HCT116 (cell line): ENCODE results near the gene BIRC6. TPM values are rescaled to one million over a fixed set of nuclear protein-coding genes. Genes with fewer than 3 reads are reported as not detected.

Experiments
- ATAC-seq: fragments of 200-7000 bp; cut with Tn5 transposase; 2 replicates; pipeline ENCODE4 v1.9.1; 2020; ENCODE audit warnings: mild to moderate bottlenecking, moderate library complexity
- BruUV-seq: library from RNA; stranded (reverse); fragments of 400-500 nt; replicated peaks from 2 replicates; lab custom pipeline; 2021; lab: Mats Ljungman, UMichigan
- CTCF ChIA-PET: fragments of 300-600 bp; sonication (Branson Sonifier 250); formaldehyde crosslinking; loops from one replicate; lab custom pipeline; 2021; ENCODE audit warnings: antibody characterized with exemption; lab: Charles Lee
- POLR2A ChIA-PET: fragments of 300-600, 350-600 bp; sonication (Branson Sonifier 250); formaldehyde crosslinking; loops from one replicate; lab custom pipeline; 2021; ENCODE audit warnings: antibody characterized with exemption; lab: Charles Lee
- RAD21 ChIA-PET, 2 experiments: fragments of 300-600 bp; sonication (Branson Sonifier 250); formaldehyde crosslinking; loops; one replicate each; lab custom pipeline; 2023; ENCODE audit warnings: low total read pairs in 2 of 2; ENCODE audit not compliant: uncharacterized antibody in 2 of 2, unreplicated experiment in 2 of 2, low non-redundant PET in 1 of 2; lab: Charles Lee
- DNase-seq: peaks from one replicate; pipeline ENCODE4 v3.0.0-alpha.2; 2010; ENCODE audit warnings: low read depth, low spot score
- H2AFZ ChIP-seq: fragments of 200-600 bp; shearing (Covaris generic), sonication (generic); 2 replicates; pipeline ENCODE4 v1.6.1; 2017; ENCODE audit warnings: low read depth, mixed run types, mixed read lengths, antibody characterized with exemption, low read length; ENCODE audit not compliant: poor library complexity, severe bottlenecking
- H3K27ac ChIP-seq: 2 replicates; pipeline ENCODE4 v1.5.1; 2012; ENCODE audit warnings: low read depth, low read length
- H3K27me3 ChIP-seq: fragments of 200-600 bp; sonication (generic); 2 replicates; pipeline ENCODE4 v1.6.1; 2016; ENCODE audit warnings: mixed run types, low read length, mixed read lengths; ENCODE audit not compliant: insufficient read depth
- H3K36me3 ChIP-seq, 2 experiments: fragments of 200-500 bp in 1 of 2; fragments of 200-600 bp in 1 of 2; sonication (Bioruptor generic) in 1 of 2; sonication (generic) in 1 of 2; 2 replicates each; pipeline versions ENCODE4 v1.5.1 to v1.6.1; 2014 to 2016; ENCODE audit warnings: low read length in 2 of 2, inconsistent platforms in 1 of 2, mixed read lengths in 1 of 2, mixed run types in 1 of 2; ENCODE audit not compliant: insufficient read depth in 2 of 2, control insufficient read depth in 1 of 2
- H3K4me1 ChIP-seq, 2 experiments: fragments of 200-600 bp in 1 of 2; sonication (generic) in 1 of 2; 2 replicates each; pipeline versions ENCODE4 v1.5.1 to v1.6.1; 2012 to 2017; ENCODE audit warnings: low read length in 2 of 2, inconsistent platforms in 1 of 2, mild to moderate bottlenecking in 1 of 2, mixed read lengths in 1 of 2, mixed run types in 1 of 2, moderate library complexity in 1 of 2; ENCODE audit not compliant: insufficient read depth in 2 of 2, control insufficient read depth in 1 of 2
- H3K4me2 ChIP-seq: fragments of 200-600 bp; sonication (generic); 2 replicates; pipeline ENCODE4 v1.6.1; 2017; ENCODE audit warnings: mixed run types, low read length, mixed read lengths
- H3K4me3 ChIP-seq, 2 experiments: fragments of 200-600 bp in 1 of 2; sonication (generic) in 1 of 2; replicated peaks in 1 of 2; 2 replicates each; pipeline ENCODE4 v1.5.1; 2011 to 2016; ENCODE audit warnings: low read length in 2 of 2, control low read depth in 1 of 2, low read depth in 1 of 2, mild to moderate bottlenecking in 1 of 2, mixed read lengths in 1 of 2, mixed run types in 1 of 2
- H3K79me2 ChIP-seq: fragments of 200-600 bp; sonication (generic); 2 replicates; pipeline ENCODE4 v1.6.1; 2017; ENCODE audit warnings: mild to moderate bottlenecking, mixed run types, low read length, moderate library complexity, mixed read lengths; ENCODE audit not compliant: insufficient read depth
- H3K9ac ChIP-seq: fragments of 200-600 bp; sonication (generic); 2 replicates; pipeline ENCODE4 v1.6.1; 2016; ENCODE audit warnings: low read length, mixed read lengths
- H3K9me2 ChIP-seq: fragments of 200-600 bp; sonication (generic), shearing (Covaris generic); 2 replicates; pipeline ENCODE4 v1.6.1; 2017; ENCODE audit warnings: mixed run types, mild to moderate bottlenecking, moderate library complexity; ENCODE audit not compliant: insufficient read depth
- H3K9me3 ChIP-seq, 2 experiments: fragments of 200-500 bp in 1 of 2; fragments of 200-600 bp in 1 of 2; sonication (Bioruptor generic) in 1 of 2; sonication (generic) in 1 of 2; 2 replicates each; pipeline ENCODE4 v1.6.1; 2014 to 2017; ENCODE audit warnings: low read length in 2 of 2, mixed read lengths in 2 of 2, inconsistent platforms in 1 of 2, low read depth in 1 of 2, mild to moderate bottlenecking in 1 of 2, mixed run types in 1 of 2, moderate library complexity in 1 of 2; ENCODE audit not compliant: control insufficient read depth in 1 of 2, insufficient read depth in 1 of 2
- H4K20me1 ChIP-seq: fragments of 200-600 bp; sonication (generic), shearing (Covaris generic); 2 replicates; pipeline ENCODE4 v1.6.1; 2017; ENCODE audit warnings: mixed run types, mild to moderate bottlenecking, moderate library complexity; ENCODE audit not compliant: insufficient read depth
- CBX3 ChIP-seq: IDR thresholded peaks from 2 replicates; pipeline ENCODE4 v1.6.1; 2012; ENCODE audit warnings: low read depth
- CEBPB ChIP-seq: IDR thresholded peaks from 2 replicates; pipeline ENCODE4 v1.6.1; 2012; ENCODE audit warnings: low read depth
- EGR1 ChIP-seq: IDR thresholded peaks from 2 replicates; pipeline ENCODE4 v1.6.1; 2012; ENCODE audit warnings: low read depth
- ELF1 ChIP-seq: IDR thresholded peaks from 2 replicates; pipeline ENCODE4 v1.6.1; 2012; ENCODE audit warnings: low read depth, borderline replicate concordance
- EZH2 ChIP-seq: fragments of 200-600 bp; sonication (generic); IDR thresholded peaks from 2 replicates; pipeline ENCODE4 v1.6.1; 2017; ENCODE audit warnings: antibody characterized with exemption, mixed run types
- JUND ChIP-seq: IDR thresholded peaks from 2 replicates; pipeline ENCODE4 v1.6.1; 2012
- POLR2A ChIP-seq: IDR thresholded peaks from 2 replicates; pipeline ENCODE4 v1.7.0; 2011; ENCODE audit warnings: borderline replicate concordance; ENCODE audit not compliant: insufficient read depth, insufficient read length; ENCODE audit errors: extremely low read depth
- RAD21 ChIP-seq: IDR thresholded peaks from 2 replicates; pipeline ENCODE4 v1.6.1; 2012; ENCODE audit warnings: low read depth, mild to moderate bottlenecking
- SIN3A ChIP-seq: IDR thresholded peaks from 2 replicates; pipeline ENCODE4 v1.6.1; 2012; ENCODE audit warnings: low read depth
- SRF ChIP-seq: IDR thresholded peaks from 2 replicates; pipeline ENCODE4 v1.6.1; 2012; ENCODE audit warnings: low read depth
- TCF7L2 ChIP-seq: IDR thresholded peaks from 2 replicates; pipeline ENCODE4 v1.7.0; 2011; ENCODE audit warnings: borderline replicate concordance, inconsistent platforms; ENCODE audit not compliant: insufficient read depth, insufficient read length; ENCODE audit errors: extremely low read depth
- ZFX ChIP-seq: fragments of 450-650 bp; IDR thresholded peaks from 2 replicates; pipeline ENCODE4 v1.6.1; 2017
- ZNF274 ChIP-seq: fragments of 200-500 bp; sonication (Bioruptor generic); IDR thresholded peaks from 2 replicates; pipeline ENCODE4 v1.6.1; 2014; ENCODE audit warnings: mild to moderate bottlenecking, low read depth, low read length, inconsistent platforms
- intact Hi-C: fragments of 100-400 bp; cut with micrococcal nuclease; formaldehyde crosslinking; loops from 2 replicates; pipeline ENCODE4 v1.10.0; 2022
- total RNA-seq: library from RNA; stranded (reverse); gene quantifications from one replicate; pipeline ENCODE4 v1.2.1, GENCODE V29; 2021; ENCODE audit not compliant: unreplicated experiment
- TF ChIP-seq, protein P1 (sequence below), 3 experiments: fragments of 200-600 bp in 1 of 3; sonication (generic) in 1 of 3; IDR thresholded peaks in 2 of 3; conservative IDR thresholded peaks in 1 of 3; 2 replicates each; pipeline ENCODE4 v1.5.1; 2012 to 2017; ENCODE audit warnings: low read depth in 2 of 3, low read length in 2 of 3, antibody characterized with exemption in 1 of 3, borderline replicate concordance in 1 of 3, control low read depth in 1 of 3, mild to moderate bottlenecking in 1 of 3, mixed read lengths in 1 of 3, mixed run types in 1 of 3, moderate library complexity in 1 of 3; ENCODE audit not compliant: insufficient read depth in 1 of 3
- TF ChIP-seq, protein P2 (sequence below): IDR thresholded peaks from 2 replicates; pipeline ENCODE4 v1.6.1; 2012; ENCODE audit warnings: low read depth
- TF ChIP-seq, protein P3 (sequence below): IDR thresholded peaks from 2 replicates; pipeline ENCODE4 v1.6.1; 2012

BIRC6 gene
- total RNA-seq, 1 experiment from 2014 or later = 60.7 TPM

DNA sequence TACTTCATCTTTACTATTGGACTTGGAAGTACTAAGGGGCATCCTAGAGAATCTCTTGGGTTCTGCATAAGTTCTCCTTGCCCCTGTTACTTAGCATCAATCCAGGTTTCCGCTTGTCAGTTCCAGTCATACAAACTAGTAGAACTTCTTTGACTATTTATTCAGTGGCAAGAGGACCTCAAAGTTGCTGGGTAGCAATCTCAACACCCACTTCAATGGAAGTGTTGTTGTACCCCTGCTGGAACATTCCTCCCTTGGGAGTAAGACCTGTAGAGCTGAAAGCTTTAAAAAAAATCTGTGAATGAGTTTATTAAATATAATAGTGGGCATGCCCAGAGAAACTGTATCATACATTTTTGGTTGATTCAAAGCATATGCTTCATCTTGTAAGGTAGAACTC, 27.0 kb downstream of the BIRC6 start:
- intact Hi-C loops = no loop called here
- Histone ChIP-seq H3K9me3 (no peaks in the 10 kb centered on the region), H3K27me3 (no peaks in the 10 kb centered on the region), H3K9ac (no peak overlapping the region), H3K9me2 (no peaks in the 10 kb centered on the region), H3K4me1 (no peaks in the 10 kb centered on the region), H2AFZ (no peak overlapping the region)
- ATAC-seq (no peak), DNase-seq (no peak)
- POLR2A ChIA-PET = no interaction called here
- CTCF ChIA-PET = no interaction called here
- no peak for TF ChIP-seq ZNF274
- TF ChIP-seq, protein P1, sequence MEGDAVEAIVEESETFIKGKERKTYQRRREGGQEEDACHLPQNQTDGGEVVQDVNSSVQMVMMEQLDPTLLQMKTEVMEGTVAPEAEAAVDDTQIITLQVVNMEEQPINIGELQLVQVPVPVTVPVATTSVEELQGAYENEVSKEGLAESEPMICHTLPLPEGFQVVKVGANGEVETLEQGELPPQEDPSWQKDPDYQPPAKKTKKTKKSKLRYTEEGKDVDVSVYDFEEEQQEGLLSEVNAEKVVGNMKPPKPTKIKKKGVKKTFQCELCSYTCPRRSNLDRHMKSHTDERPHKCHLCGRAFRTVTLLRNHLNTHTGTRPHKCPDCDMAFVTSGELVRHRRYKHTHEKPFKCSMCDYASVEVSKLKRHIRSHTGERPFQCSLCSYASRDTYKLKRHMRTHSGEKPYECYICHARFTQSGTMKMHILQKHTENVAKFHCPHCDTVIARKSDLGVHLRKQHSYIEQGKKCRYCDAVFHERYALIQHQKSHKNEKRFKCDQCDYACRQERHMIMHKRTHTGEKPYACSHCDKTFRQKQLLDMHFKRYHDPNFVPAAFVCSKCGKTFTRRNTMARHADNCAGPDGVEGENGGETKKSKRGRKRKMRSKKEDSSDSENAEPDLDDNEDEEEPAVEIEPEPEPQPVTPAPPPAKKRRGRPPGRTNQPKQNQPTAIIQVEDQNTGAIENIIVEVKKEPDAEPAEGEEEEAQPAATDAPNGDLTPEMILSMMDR (IDR thresholded peaks at IDR 0.05 in 2 of 3, conservative IDR thresholded peaks at IDR 0.05 in 1 of 3; ENCODE audit: borderline replicate concordance in 1 of 3, insufficient read depth in 1 of 3, low read depth in 2 of 3, low read length in 2 of 3) = no peak
- TF ChIP-seq, protein P2, sequence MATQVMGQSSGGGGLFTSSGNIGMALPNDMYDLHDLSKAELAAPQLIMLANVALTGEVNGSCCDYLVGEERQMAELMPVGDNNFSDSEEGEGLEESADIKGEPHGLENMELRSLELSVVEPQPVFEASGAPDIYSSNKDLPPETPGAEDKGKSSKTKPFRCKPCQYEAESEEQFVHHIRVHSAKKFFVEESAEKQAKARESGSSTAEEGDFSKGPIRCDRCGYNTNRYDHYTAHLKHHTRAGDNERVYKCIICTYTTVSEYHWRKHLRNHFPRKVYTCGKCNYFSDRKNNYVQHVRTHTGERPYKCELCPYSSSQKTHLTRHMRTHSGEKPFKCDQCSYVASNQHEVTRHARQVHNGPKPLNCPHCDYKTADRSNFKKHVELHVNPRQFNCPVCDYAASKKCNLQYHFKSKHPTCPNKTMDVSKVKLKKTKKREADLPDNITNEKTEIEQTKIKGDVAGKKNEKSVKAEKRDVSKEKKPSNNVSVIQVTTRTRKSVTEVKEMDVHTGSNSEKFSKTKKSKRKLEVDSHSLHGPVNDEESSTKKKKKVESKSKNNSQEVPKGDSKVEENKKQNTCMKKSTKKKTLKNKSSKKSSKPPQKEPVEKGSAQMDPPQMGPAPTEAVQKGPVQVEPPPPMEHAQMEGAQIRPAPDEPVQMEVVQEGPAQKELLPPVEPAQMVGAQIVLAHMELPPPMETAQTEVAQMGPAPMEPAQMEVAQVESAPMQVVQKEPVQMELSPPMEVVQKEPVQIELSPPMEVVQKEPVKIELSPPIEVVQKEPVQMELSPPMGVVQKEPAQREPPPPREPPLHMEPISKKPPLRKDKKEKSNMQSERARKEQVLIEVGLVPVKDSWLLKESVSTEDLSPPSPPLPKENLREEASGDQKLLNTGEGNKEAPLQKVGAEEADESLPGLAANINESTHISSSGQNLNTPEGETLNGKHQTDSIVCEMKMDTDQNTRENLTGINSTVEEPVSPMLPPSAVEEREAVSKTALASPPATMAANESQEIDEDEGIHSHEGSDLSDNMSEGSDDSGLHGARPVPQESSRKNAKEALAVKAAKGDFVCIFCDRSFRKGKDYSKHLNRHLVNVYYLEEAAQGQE = no peak
- no peak for TF ChIP-seq ZFX
- no peak for TF ChIP-seq EGR1
- no peak for TF ChIP-seq RAD21
- no peak for TF ChIP-seq TCF7L2
- TF ChIP-seq EZH2 = no peak
- TF ChIP-seq SRF = no peak
- TF ChIP-seq CBX3 = no peak
- no peak for TF ChIP-seq ELF1
- no peak for TF ChIP-seq JUND
- TF ChIP-seq CEBPB = no peak
- TF ChIP-seq POLR2A = no peak
- TF ChIP-seq SIN3A = no peak
- TF ChIP-seq, protein P3, sequence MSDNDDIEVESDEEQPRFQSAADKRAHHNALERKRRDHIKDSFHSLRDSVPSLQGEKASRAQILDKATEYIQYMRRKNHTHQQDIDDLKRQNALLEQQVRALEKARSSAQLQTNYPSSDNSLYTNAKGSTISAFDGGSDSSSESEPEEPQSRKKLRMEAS = no peak
- TF ChIP-seq, all 23 proteins: peak for 0
- Histone ChIP-seq H4K20me1 (no peaks in the 10 kb centered on the region; the same call in none of the 2 replicates), H3K36me3 (peaks cover 2 to 14% of the 10 kb centered on the region in 2 experiments; a peak in 1 of 4 replicates), H3K79me2 (peaks cover 69% of the 10 kb centered on the region), H3K4me2 (no peak overlapping the region), H3K4me3 (no peak overlapping the region), H3K27ac (no peak overlapping the region)
- BruUV-seq = no TSS peak
- RAD21 ChIA-PET = no interaction called here
